DMS 273 (cell line): Measurements from ENCODE around the gene BICRA.
A peak's percentile ranks its signal among the peaks of the same experiment; 100 is the strongest.

Source experiments
- DNase-seq: peaks from one replicate; lab custom pipeline; 2025; ENCODE audit not compliant: unreplicated experiment; lab: John Stamatoyannopoulos, UW

Gene BICRA

GRCh38 chr19:47600246-47601179 lies 8.4 kb upstream of the BICRA start:
- DNase-seq, result peak; percentile 100

GRCh38 chr19:47601180-47601904 lies 7.6 kb upstream of the BICRA start:
- DNase-seq, result no peak

- no peak for DNase-seq
Observed at GRCh38 chr19:47603706-47604565, 5.0 kb upstream of the BICRA start.

- DNase-seq, result no peak
Observed at GRCh38 chr19:47607564-47608073, 1.3 kb upstream of the BICRA start.

GRCh38 chr19:47608074-47608918 lies 638 bp upstream of the BICRA start:
- DNase-seq, result peak; percentile 98

GRCh38 chr19:47609906-47610894 lies 1.3 kb downstream of the BICRA start:
- peak; percentile 77 for DNase-seq

- DNase-seq, result no peak
Observed at GRCh38 chr19:47610902-47611301, 2.0 kb downstream of the BICRA start.

- peak; percentile 24 for DNase-seq
Observed at GRCh38 chr19:47613165-47614020, 4.5 kb downstream of the BICRA start.

- no peak for DNase-seq
Observed at GRCh38 chr19:47614021-47614295, 5.0 kb downstream of the BICRA start.

- DNase-seq, result no peak
Observed at GRCh38 chr19:47614559-47614958, 5.6 kb downstream of the BICRA start.

- no peak for DNase-seq
Observed at GRCh38 chr19:47615230-47615629, 6.3 kb downstream of the BICRA start.

- DNase-seq, result no peak
Observed at GRCh38 chr19:47615714-47616113, 6.8 kb downstream of the BICRA start.

- no peak for DNase-seq
Observed at GRCh38 chr19:47618771-47619170, 9.8 kb downstream of the BICRA start.

GRCh38 chr19:47619763-47620162 lies 10.8 kb downstream of the BICRA start:
- no peak for DNase-seq

- no peak for DNase-seq
Observed at GRCh38 chr19:47623151-47623920, 14.4 kb downstream of the BICRA start.

- peak; percentile 24 for DNase-seq
Observed at GRCh38 chr19:47623921-47624391, 15.0 kb downstream of the BICRA start.

GRCh38 chr19:47625650-47626049 lies 16.7 kb downstream of the BICRA start:
- DNase-seq, result no peak
